ENCODE measurements around the gene UNC119.

The UNC119 gene

GRCh38 chr17:28518132-28518531 lies 34.3 kb downstream of the UNC119 start:
- no peak overlapping the region for H3K27ac ChIP-seq
- H3K9me3 ChIP-seq: no peaks in the 10 kb centered on the region
- TF ChIP-seq CTCF (IDR thresholded peaks at IDR 0.05): no peak
- H3K27me3 ChIP-seq: peaks cover 5% of the 10 kb centered on the region
- no peaks in the 10 kb centered on the region for H3K36me3 ChIP-seq
- H3K4me3 ChIP-seq (ENCODE audit: low read depth in 1 of 2, low read length in 1 of 2): no peak overlapping the region
- no peaks in the 10 kb centered on the region for H3K4me1 ChIP-seq (ENCODE audit: control insufficient read depth in 1 of 2, insufficient read depth in 1 of 2, low read depth in 1 of 2, low read length in 1 of 2)

- peaks cover 5% of the 10 kb centered on the region for H3K27me3 ChIP-seq
- no peak for TF ChIP-seq CTCF (IDR thresholded peaks at IDR 0.05)
- no peaks in the 10 kb centered on the region for H3K4me1 ChIP-seq (ENCODE audit: control insufficient read depth in 1 of 2, insufficient read depth in 1 of 2, low read depth in 1 of 2, low read length in 1 of 2)
- H3K9me3 ChIP-seq: no peaks in the 10 kb centered on the region
- no peak overlapping the region for H3K27ac ChIP-seq
- H3K36me3 ChIP-seq: no peaks in the 10 kb centered on the region
- H3K4me3 ChIP-seq (ENCODE audit: low read depth in 1 of 2, low read length in 1 of 2): no peak overlapping the region
Observed at GRCh38 chr17:28515518-28515917, 36.9 kb downstream of the UNC119 start.

- no peak for TF ChIP-seq CTCF (IDR thresholded peaks at IDR 0.05)
Observed at GRCh38 chr17:28514561-28515002, 37.8 kb downstream of the UNC119 start.

GRCh38 chr17:28513476-28513875 lies 38.9 kb downstream of the UNC119 start:
- H3K9me3 ChIP-seq: no peaks in the 10 kb centered on the region
- TF ChIP-seq CTCF (IDR thresholded peaks at IDR 0.05): no peak
- no peaks in the 10 kb centered on the region for H3K4me1 ChIP-seq (ENCODE audit: control insufficient read depth in 1 of 2, insufficient read depth in 1 of 2, low read depth in 1 of 2, low read length in 1 of 2)
- no peak overlapping the region for H3K27ac ChIP-seq
- no peaks in the 10 kb centered on the region for H3K36me3 ChIP-seq
- H3K4me3 ChIP-seq (ENCODE audit: low read depth in 1 of 2, low read length in 1 of 2): no peak overlapping the region
- H3K27me3 ChIP-seq: peaks cover 5% of the 10 kb centered on the region

More at GRCh38 chr17:28514561-28515002, 37.8 kb downstream of the UNC119 start:
- no peaks in the 10 kb centered on the region for H3K4me1 ChIP-seq (ENCODE audit: control insufficient read depth in 1 of 2, insufficient read depth in 1 of 2, low read depth in 1 of 2, low read length in 1 of 2)
- H3K9me3 ChIP-seq: no peaks in the 10 kb centered on the region
- H3K36me3 ChIP-seq: no peaks in the 10 kb centered on the region
- no peak overlapping the region for H3K4me3 ChIP-seq (ENCODE audit: low read depth in 1 of 2, low read length in 1 of 2)
- H3K27me3 ChIP-seq: peaks cover 5% of the 10 kb centered on the region
- no peak overlapping the region for H3K27ac ChIP-seq

- no peak for TF ChIP-seq CTCF (IDR thresholded peaks at IDR 0.05)
- peaks cover 19% of the 10 kb centered on the region for H3K27me3 ChIP-seq
Observed at GRCh38 chr17:28511858-28512461, 40.5 kb downstream of the UNC119 start.

More at GRCh38 chr17:28511858-28512461, 40.5 kb downstream of the UNC119 start:
- Histone ChIP-seq H3K9me3 (no peaks in the 10 kb centered on the region), H3K4me3 (ENCODE audit: low read depth in 1 of 2, low read length in 1 of 2) (no peak overlapping the region), H3K27ac (no peak overlapping the region), H3K36me3 (no peaks in the 10 kb centered on the region), H3K4me1 (ENCODE audit: control insufficient read depth in 1 of 2, insufficient read depth in 1 of 2, low read depth in 1 of 2, low read length in 1 of 2) (no peaks in the 10 kb centered on the region)

All from neutrophil (primary cell).